HG03469 (cell line): ENCODE results near the gene GAS5.
A peak's percentile ranks its signal among the peaks of the same experiment; 100 is the strongest.
"Not testable (repeated sequence)": the region's sequence is repeated elsewhere in the genome, so short reads cannot be mapped to it uniquely, and the experiment has no call there.

Experiments used
- ATAC-seq: cut with Tn5 transposase; IDR thresholded peaks from one replicate; pipeline ENCODE4 v1.9.1; 2021; ENCODE audit warnings: mild to moderate bottlenecking, moderate library complexity, moderate number of reproducible peaks; ENCODE audit not compliant: unreplicated experiment

GAS5 gene

GRCh38 chr1:173870252-173871075 is 2.7 kb upstream of the GAS5 start:
- peak; percentile 17 for ATAC-seq

GRCh38 chr1:173869021-173869359 is 1.2 kb upstream of the GAS5 start:
- ATAC-seq = no peak

GRCh38 chr1:173868266-173869020 is 654 bp upstream of the GAS5 start, which contains the start of gene ZBTB37:
TSS of gene ZBTB37 (plus strand) at chr1:173868380. CDS start at chr1:173870226, 1,846 bp downstream.
- ATAC-seq = peak; percentile 39

- ATAC-seq = no peak
These were observed 542 bp downstream of the GAS5 start for GRCh38 chr1:173867141-173867752.

- ATAC-seq = no peak
These were observed 1.2 kb downstream of the GAS5 start for GRCh38 chr1:173866413-173867115.

GRCh38 chr1:173865468-173866164 is 2.2 kb downstream of the GAS5 start:
- ATAC-seq = no peak

GRCh38 chr1:173864179-173864867 is 3.5 kb downstream of the GAS5 start:
- no peak for ATAC-seq

GRCh38 chr1:173863224-173864161 is 4.3 kb downstream of the GAS5 start:
- no peak for ATAC-seq

- no peak for ATAC-seq
These were observed 5.0 kb downstream of the GAS5 start for GRCh38 chr1:173862769-173863223.

GRCh38 chr1:173862146-173862768 is 5.5 kb downstream of the GAS5 start:
- ATAC-seq = not testable (repeated sequence)

GRCh38 chr1:173861731-173862145 is 6.1 kb downstream of the GAS5 start:
- ATAC-seq = no peak

GRCh38 chr1:173860065-173860464 is 7.7 kb downstream of the GAS5 start:
- ATAC-seq = no peak

- ATAC-seq = not testable (repeated sequence)
These were observed 8.2 kb downstream of the GAS5 start for GRCh38 chr1:173859547-173859946.

GRCh38 chr1:173857363-173857917 is 10.3 kb downstream of the GAS5 start:
- ATAC-seq = no peak

GRCh38 chr1:173856903-173857302 is 10.9 kb downstream of the GAS5 start:
- ATAC-seq = no peak

GRCh38 chr1:173856014-173856413 is 11.8 kb downstream of the GAS5 start:
- ATAC-seq = no peak

GRCh38 chr1:173853074-173853473 is 14.7 kb downstream of the GAS5 start:
- no peak for ATAC-seq

GRCh38 chr1:173852105-173852504 is 15.7 kb downstream of the GAS5 start:
- no peak for ATAC-seq
